HepG2 (cell line): ENCODE measurements around the gene PGAP3. TPM values are rescaled to one million over a fixed set of nuclear protein-coding genes. Genes with fewer than 3 reads are reported as not detected.

Experiments
- JDP2 ChIP-seq: sonication (generic); formaldehyde crosslinking; IDR thresholded peaks from 2 replicates; pipeline ENCODE4 v1.8.1; 2022; ENCODE audit warnings: missing genetic modification reagents, borderline replicate concordance
- NFRKB ChIP-seq: fragments of 450-650 bp; IDR thresholded peaks from 2 replicates; pipeline ENCODE4 v1.6.1; 2017
- NR2F6 ChIP-seq, 2 experiments: IDR thresholded peaks; 2 replicates each; pipeline ENCODE4 v1.6.1; 2016; ENCODE audit warnings: antibody characterized with exemption in 1 of 2, mild to moderate bottlenecking in 1 of 2
- PITX1 ChIP-seq: sonication (generic); formaldehyde crosslinking; IDR thresholded peaks from 2 replicates; pipeline ENCODE4 v1.5.1; 2020; ENCODE audit warnings: mild to moderate bottlenecking, missing genetic modification reagents
- RORA ChIP-seq: sonication (generic); formaldehyde crosslinking; IDR thresholded peaks from 2 replicates; pipeline ENCODE4 v1.5.0; 2020; ENCODE audit warnings: mild to moderate bottlenecking, missing genetic modification reagents, moderate library complexity
- ZNF557 ChIP-seq: sonication (generic); formaldehyde crosslinking; IDR thresholded peaks from 2 replicates; pipeline ENCODE4 v1.4.0; 2020; ENCODE audit warnings: missing genetic modification reagents
- ZNF761 ChIP-seq: sonication (generic); formaldehyde crosslinking; conservative IDR thresholded peaks from 2 replicates; pipeline ENCODE4 v1.4.0; 2020; ENCODE audit warnings: mild to moderate bottlenecking, missing genetic modification reagents
- polyA plus RNA-seq, 8 experiments: library from polyadenylated mRNA; depleted of rRNA in 3 of 8; stranded (reverse) in 7 of 8; unstranded in 1 of 8; fragments of >200 nt; fragmentation: Illumina TruSeq in 4 of 8; extraction: Trizol in 4 of 8; gene quantifications; 2 replicates each; pipeline versions ENCODE4 v1.2.1 to v1.2.3, GENCODE V29; 2011 to 2016; ENCODE audit warnings: low read depth in 4 of 8, missing spikeins in 1 of 8, mixed read lengths in 1 of 8; ENCODE audit not compliant: insufficient read depth in 1 of 8
- total RNA-seq, 5 experiments: library from RNA; depleted of rRNA; stranded (reverse); fragments of >200 nt; fragmentation: Illumina TruSeq; extraction: Trizol; gene quantifications; 2 replicates each; pipeline ENCODE4 v1.2.3, GENCODE V29; 2016; ENCODE audit warnings: low read depth in 1 of 5
- TF ChIP-seq, protein P1 (sequence below): sonication (generic); formaldehyde crosslinking; IDR thresholded peaks from 2 replicates; pipeline ENCODE4 v1.9.0; 2021; ENCODE audit warnings: missing genetic modification reagents, borderline replicate concordance
- TF ChIP-seq, protein P2 (sequence below): fragments of 450-650 bp; IDR thresholded peaks from 2 replicates; pipeline ENCODE4 v1.6.1; 2017; ENCODE audit warnings: mild to moderate bottlenecking
- TF ChIP-seq, protein P3 (sequence below), 2 experiments: fragments of 450-650 bp in 1 of 2; sonication (generic) in 1 of 2; formaldehyde crosslinking; IDR thresholded peaks; 2 replicates each; pipeline versions ENCODE4 v1.5.0 to v1.8.0; 2020 to 2022; ENCODE audit warnings: mild to moderate bottlenecking in 1 of 2, missing genetic modification reagents in 1 of 2
- TF ChIP-seq, protein P4 (sequence below): sonication (generic); formaldehyde crosslinking; IDR thresholded peaks from 2 replicates; pipeline ENCODE4 v1.4.0; 2020; ENCODE audit warnings: mild to moderate bottlenecking, missing genetic modification reagents, borderline replicate concordance
- TF ChIP-seq, protein P5 (sequence below): sonication (generic); formaldehyde crosslinking; IDR thresholded peaks from 2 replicates; pipeline ENCODE4 v1.5.1; 2020; ENCODE audit warnings: missing genetic modification reagents, mild to moderate bottlenecking, borderline replicate concordance
- TF ChIP-seq, protein P6 (sequence below): sonication (generic); formaldehyde crosslinking; IDR thresholded peaks from 2 replicates; pipeline ENCODE4 v1.4.0; 2020; ENCODE audit warnings: mild to moderate bottlenecking, missing genetic modification reagents

Gene PGAP3
- total and polyA plus RNA-seq, 2 of the 13 experiments (the other 11 are each of a cell fraction or from before 2014, with no cell fraction given), result 11.9 to 14.6 TPM

DNA sequence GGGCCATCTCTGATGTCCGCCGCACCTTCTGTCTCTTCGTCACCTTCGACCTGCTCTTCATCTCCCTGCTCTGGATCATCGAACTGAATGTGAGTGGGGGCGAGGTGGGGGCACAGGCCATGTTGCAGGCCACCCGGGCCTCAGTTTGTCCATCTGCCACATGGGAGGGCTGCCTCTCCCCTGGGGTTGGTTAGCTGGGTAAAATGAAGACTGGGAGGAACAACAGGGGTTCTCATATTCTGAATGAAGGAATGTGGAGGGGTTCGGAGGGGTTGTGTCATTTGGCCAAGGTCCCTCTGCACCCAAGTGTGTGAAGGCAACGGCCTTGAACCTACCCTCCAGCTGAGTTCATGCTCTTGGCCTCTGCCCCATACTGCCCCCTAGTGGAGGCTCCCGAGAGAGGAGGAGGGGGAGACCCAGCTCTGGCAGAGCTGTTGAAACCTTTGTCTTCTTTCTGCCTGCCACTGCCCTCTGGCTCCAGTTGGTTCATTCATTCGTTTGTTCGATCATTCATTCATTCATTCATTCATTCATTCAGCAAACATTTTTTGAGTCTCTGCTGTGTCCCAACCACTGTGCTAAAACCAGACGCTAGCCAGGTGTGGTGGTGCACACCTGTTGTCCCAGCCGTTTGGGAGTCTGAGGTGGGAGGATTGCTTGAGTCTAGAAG, 34.1 kb downstream of the PGAP3 start (continued):
- TF ChIP-seq, protein P1, sequence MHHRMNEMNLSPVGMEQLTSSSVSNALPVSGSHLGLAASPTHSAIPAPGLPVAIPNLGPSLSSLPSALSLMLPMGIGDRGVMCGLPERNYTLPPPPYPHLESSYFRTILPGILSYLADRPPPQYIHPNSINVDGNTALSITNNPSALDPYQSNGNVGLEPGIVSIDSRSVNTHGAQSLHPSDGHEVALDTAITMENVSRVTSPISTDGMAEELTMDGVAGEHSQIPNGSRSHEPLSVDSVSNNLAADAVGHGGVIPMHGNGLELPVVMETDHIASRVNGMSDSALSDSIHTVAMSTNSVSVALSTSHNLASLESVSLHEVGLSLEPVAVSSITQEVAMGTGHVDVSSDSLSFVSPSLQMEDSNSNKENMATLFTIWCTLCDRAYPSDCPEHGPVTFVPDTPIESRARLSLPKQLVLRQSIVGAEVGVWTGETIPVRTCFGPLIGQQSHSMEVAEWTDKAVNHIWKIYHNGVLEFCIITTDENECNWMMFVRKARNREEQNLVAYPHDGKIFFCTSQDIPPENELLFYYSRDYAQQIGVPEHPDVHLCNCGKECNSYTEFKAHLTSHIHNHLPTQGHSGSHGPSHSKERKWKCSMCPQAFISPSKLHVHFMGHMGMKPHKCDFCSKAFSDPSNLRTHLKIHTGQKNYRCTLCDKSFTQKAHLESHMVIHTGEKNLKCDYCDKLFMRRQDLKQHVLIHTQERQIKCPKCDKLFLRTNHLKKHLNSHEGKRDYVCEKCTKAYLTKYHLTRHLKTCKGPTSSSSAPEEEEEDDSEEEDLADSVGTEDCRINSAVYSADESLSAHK (CRISPR knock-in tag), result no peak
- TF ChIP-seq ZNF557 (CRISPR knock-in tag), result no peak
- TF ChIP-seq NR2F6 (IDR thresholded peaks at IDR 0.05), result peak; percentile 86
- peak; percentile 94 for TF ChIP-seq NR2F6 (CRISPR knock-in tag; IDR thresholded peaks at IDR 0.05)
- no peak for TF ChIP-seq RORA (CRISPR knock-in tag)
- TF ChIP-seq, protein P2, sequence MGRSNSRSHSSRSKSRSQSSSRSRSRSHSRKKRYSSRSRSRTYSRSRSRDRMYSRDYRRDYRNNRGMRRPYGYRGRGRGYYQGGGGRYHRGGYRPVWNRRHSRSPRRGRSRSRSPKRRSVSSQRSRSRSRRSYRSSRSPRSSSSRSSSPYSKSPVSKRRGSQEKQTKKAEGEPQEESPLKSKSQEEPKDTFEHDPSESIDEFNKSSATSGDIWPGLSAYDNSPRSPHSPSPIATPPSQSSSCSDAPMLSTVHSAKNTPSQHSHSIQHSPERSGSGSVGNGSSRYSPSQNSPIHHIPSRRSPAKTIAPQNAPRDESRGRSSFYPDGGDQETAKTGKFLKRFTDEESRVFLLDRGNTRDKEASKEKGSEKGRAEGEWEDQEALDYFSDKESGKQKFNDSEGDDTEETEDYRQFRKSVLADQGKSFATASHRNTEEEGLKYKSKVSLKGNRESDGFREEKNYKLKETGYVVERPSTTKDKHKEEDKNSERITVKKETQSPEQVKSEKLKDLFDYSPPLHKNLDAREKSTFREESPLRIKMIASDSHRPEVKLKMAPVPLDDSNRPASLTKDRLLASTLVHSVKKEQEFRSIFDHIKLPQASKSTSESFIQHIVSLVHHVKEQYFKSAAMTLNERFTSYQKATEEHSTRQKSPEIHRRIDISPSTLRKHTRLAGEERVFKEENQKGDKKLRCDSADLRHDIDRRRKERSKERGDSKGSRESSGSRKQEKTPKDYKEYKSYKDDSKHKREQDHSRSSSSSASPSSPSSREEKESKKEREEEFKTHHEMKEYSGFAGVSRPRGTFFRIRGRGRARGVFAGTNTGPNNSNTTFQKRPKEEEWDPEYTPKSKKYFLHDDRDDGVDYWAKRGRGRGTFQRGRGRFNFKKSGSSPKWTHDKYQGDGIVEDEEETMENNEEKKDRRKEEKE, result no peak
- TF ChIP-seq NFRKB, result no peak
- TF ChIP-seq, protein P3, sequence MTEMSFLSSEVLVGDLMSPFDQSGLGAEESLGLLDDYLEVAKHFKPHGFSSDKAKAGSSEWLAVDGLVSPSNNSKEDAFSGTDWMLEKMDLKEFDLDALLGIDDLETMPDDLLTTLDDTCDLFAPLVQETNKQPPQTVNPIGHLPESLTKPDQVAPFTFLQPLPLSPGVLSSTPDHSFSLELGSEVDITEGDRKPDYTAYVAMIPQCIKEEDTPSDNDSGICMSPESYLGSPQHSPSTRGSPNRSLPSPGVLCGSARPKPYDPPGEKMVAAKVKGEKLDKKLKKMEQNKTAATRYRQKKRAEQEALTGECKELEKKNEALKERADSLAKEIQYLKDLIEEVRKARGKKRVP (CRISPR knock-in tag; IDR thresholded peaks at IDR 0.05), result no peak
- TF ChIP-seq, protein P4, sequence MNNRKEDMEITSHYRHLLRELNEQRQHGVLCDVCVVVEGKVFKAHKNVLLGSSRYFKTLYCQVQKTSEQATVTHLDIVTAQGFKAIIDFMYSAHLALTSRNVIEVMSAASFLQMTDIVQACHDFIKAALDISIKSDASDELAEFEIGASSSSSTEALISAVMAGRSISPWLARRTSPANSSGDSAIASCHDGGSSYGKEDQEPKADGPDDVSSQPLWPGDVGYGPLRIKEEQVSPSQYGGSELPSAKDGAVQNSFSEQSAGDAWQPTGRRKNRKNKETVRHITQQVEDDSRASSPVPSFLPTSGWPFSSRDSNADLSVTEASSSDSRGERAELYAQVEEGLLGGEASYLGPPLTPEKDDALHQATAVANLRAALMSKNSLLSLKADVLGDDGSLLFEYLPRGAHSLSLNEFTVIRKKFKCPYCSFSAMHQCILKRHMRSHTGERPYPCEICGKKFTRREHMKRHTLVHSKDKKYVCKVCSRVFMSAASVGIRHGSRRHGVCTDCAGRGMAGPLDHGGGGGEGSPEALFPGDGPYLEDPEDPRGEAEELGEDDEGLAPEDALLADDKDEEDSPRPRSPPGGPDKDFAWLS (CRISPR knock-in tag), result no peak
- TF ChIP-seq, protein P5, sequence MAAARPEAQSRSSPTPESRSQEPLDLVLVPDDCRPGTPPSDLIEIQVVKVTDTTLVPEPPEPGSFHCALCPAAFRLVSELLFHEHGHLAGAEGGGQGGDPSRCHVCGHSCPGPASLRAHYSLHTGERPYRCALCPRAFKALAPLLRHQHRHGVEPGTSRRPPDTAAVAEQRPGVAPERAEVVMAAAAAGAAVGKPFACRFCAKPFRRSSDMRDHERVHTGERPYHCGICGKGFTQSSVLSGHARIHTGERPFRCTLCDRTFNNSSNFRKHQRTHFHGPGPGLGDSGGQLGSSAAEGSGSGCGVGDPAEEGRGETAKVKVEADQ, result no peak
- TF ChIP-seq ZNF761 (CRISPR knock-in tag), result no peak
- TF ChIP-seq PITX1 (CRISPR knock-in tag), result peak; percentile 45; the same call in 1 of the 2 replicates
- TF ChIP-seq, protein P6, sequence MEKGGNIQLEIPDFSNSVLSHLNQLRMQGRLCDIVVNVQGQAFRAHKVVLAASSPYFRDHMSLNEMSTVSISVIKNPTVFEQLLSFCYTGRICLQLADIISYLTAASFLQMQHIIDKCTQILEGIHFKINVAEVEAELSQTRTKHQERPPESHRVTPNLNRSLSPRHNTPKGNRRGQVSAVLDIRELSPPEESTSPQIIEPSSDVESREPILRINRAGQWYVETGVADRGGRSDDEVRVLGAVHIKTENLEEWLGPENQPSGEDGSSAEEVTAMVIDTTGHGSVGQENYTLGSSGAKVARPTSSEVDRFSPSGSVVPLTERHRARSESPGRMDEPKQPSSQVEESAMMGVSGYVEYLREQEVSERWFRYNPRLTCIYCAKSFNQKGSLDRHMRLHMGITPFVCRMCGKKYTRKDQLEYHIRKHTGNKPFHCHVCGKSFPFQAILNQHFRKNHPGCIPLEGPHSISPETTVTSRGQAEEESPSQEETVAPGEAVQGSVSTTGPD, result no peak
- TF ChIP-seq JDP2, result no peak
